HG03060 (cell line): ENCODE data around the gene STOML1.

ENCODE experiments used
- ATAC-seq: cut with Tn5 transposase; IDR thresholded peaks from one replicate; pipeline ENCODE4 v1.9.1; 2021; ENCODE audit warnings: low read depth, moderate number of reproducible peaks; ENCODE audit not compliant: unreplicated experiment

Gene STOML1

DNA sequence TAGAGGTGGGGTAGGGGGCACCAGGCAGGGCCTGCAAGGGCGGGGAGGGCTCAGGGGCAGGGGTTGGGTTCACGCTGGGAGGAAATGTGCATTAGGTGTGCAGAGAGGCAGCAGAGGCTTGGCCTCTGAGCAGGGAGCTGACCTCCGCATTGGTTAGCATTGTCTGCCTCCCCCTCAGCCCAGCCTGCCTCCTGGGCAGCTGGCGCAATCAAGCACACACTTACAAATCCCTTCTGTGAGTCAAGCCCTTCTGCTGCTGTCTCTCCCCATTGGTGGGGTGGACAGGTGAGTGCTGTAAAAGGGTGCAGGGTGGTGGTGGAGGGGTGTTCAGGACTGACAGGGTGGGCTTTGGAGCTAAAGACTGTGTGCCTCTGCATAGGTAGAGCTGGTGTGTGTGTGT lies 56.5 kb downstream of the STOML1 start:
- no peak for ATAC-seq

DNA sequence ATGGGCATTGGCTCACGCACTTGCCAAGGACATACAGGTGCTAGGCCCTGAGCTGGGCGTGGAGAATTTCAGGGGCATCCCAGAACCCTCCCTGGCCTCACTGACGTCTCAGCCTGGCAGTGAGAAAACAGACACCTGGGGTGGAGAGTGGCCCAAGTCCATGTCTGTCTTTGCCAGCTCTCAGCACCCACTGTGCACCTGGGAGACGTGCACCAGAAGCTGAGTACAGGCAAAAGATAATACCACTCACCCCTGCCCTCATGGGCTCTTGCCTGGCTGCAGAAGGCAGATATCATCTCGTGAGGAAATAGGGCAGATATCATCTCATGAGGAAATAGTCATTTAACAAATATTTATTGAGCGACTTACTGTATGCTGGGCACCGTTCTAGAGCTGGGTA lies 57.8 kb downstream of the STOML1 start:
- no peak for ATAC-seq

- no peak for ATAC-seq
Observed at GRCh38 chr15:73932381-73933191, 59.5 kb downstream of the STOML1 start.

GRCh38 chr15:73931441-73931840 lies 60.7 kb downstream of the STOML1 start:
- no peak for ATAC-seq

DNA sequence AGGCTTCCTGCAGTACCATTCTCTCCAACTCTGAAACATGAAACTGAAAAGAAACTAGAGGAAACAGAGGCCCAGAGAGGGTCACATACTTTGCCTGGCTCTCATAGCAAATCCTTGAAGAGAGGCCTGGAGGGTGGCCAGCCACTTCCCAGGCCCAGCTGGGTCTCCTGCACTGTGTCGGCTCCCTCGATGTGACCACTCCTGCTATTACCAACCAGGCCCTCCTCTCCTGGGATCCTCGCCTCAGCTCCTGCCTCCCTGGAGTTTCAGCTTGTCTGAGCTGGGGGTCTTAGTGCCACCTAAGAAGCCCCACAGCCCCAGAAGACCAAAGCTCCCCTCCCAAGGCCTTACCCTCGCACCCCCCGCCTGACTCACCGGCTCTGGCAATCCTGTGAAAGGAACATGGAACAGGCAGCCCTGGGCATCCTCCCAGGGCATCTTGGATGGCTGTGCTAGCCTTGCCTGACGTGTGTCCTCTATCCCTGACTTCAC lies 61.3 kb downstream of the STOML1 start:
- no peak for ATAC-seq

DNA sequence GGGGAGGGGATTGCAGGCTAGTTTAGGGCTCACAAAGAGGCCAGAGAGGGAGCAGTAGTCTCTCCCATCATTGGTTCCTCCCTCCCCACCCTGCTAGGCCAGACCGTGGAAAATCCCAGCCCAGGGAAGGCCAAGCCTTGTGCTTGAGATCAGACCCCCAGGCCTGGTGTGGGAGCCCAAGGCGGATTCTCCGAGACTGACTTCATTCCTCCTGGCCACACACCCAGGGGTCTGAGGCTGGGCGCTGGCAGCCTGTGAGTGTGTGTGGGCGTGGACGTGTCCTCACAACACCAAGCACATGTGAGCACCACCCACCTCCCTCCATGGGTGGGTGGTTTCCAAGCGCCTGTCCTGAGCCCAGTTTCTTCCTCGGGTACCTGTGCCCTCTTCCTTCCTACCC lies 61.7 kb downstream of the STOML1 start:
- no peak for ATAC-seq

- no peak for ATAC-seq
Observed at GRCh38 chr15:73928971-73929627, 63.0 kb downstream of the STOML1 start.
